ENCODE data around the gene PLA2G1B. TPM values are rescaled to one million over a fixed set of nuclear protein-coding genes. Genes with fewer than 3 reads are reported as not detected.

The PLA2G1B gene
- total RNA-seq, 2 donors from 2014 or later = 6,971 to 11,984 TPM

GRCh38 chr12:120370343-120371243 lies 43.0 kb upstream of the PLA2G1B start:
- H3K27ac ChIP-seq = no peak overlapping the region
- no peak for TF ChIP-seq CTCF (IDR thresholded peaks at IDR 0.05)
- TF ChIP-seq POLR2A (IDR thresholded peaks at IDR 0.05) = no peak
- H3K27me3 ChIP-seq = no peaks in the 10 kb centered on the region
- 64 to 69% methylated on average over 6 to 7 of the region's 7 CpGs for WGBS, 2 donors
- peaks cover 39% of the 10 kb centered on the region for H3K4me1 ChIP-seq
- H3K9me3 ChIP-seq = no peaks in the 10 kb centered on the region
- H3K4me3 ChIP-seq = no peak overlapping the region
- DNase-seq (no peak), ATAC-seq (no peak)
- intact Hi-C loops (cut with DNase I) = no loop called here
- H3K36me3 ChIP-seq (replicated peaks in 1 of 2; ENCODE audit: insufficient read depth in 1 of 2, low read depth in 2 of 2) = no peaks in the 10 kb centered on the region

GRCh38 chr12:120369603-120370342 lies 42.2 kb upstream of the PLA2G1B start:
- Histone ChIP-seq H3K27me3 (no peaks in the 10 kb centered on the region), H3K27ac (no peak overlapping the region)
- no peak for TF ChIP-seq CTCF (IDR thresholded peaks at IDR 0.05)
- TF ChIP-seq POLR2A (IDR thresholded peaks at IDR 0.05) = no peak

GRCh38 chr12:120368789-120369602 lies 41.4 kb upstream of the PLA2G1B start, which contains the start of gene MSI1:
Gene MSI1, minus strand, starts transcription at chr12:120369164. Its CDS starts 73 bp downstream, at chr12:120369091.
- intact Hi-C loops (cut with DNase I) = no loop called here
- no peak for TF ChIP-seq CTCF (IDR thresholded peaks at IDR 0.05)
- no peak for TF ChIP-seq POLR2A (IDR thresholded peaks at IDR 0.05)
- DNase-seq (peak in 2 of 4 donors; percentile 29 to 54), ATAC-seq (peak; percentile 47)
- H3K4me1 ChIP-seq = peaks cover 46% of the 10 kb centered on the region
- no peaks in the 10 kb centered on the region for H3K36me3 ChIP-seq (replicated peaks in 1 of 2; ENCODE audit: insufficient read depth in 1 of 2, low read depth in 2 of 2)
- H3K27ac ChIP-seq = peak within 1 kb of the TSS; percentile 33 to 72 (median 60)
- H3K4me3 ChIP-seq = peak within 1 kb of the TSS; percentile 12 to 47
- no peaks in the 10 kb centered on the region for H3K9me3 ChIP-seq
- H3K27me3 ChIP-seq = no peaks in the 10 kb centered on the region
- 1% methylated on average over 82 of the region's 119 CpGs; no CpG with 5 or more reads in 1 of the 2 donors for WGBS, 2 donors

More at GRCh38 chr12:120369603-120370342, 42.2 kb upstream of the PLA2G1B start:
- DNase-seq (peak in 1 of 4 donors; percentile 17), ATAC-seq (no peak)
- Histone ChIP-seq H3K4me1 (peaks cover 46% of the 10 kb centered on the region), H3K4me3 (no peak overlapping the region), H3K36me3 (replicated peaks in 1 of 2; ENCODE audit: insufficient read depth in 1 of 2, low read depth in 2 of 2) (no peaks in the 10 kb centered on the region), H3K9me3 (no peaks in the 10 kb centered on the region)
- WGBS, 2 donors = 9 to 15% methylated on average over 22 to 26 of the region's 26 CpGs
- intact Hi-C loops (cut with DNase I) = no loop called here

GRCh38 chr12:120367924-120368788 lies 40.6 kb upstream of the PLA2G1B start:
- no peaks in the 10 kb centered on the region for H3K27me3 ChIP-seq
- intact Hi-C loops (cut with DNase I) = no loop called here
- peak in 3 of 4 donors; percentile 31 to 34 (median 32) for DNase-seq

More at GRCh38 chr12:120367924-120368788, 40.6 kb upstream of the PLA2G1B start:
- TF ChIP-seq POLR2A (IDR thresholded peaks at IDR 0.05) (no peak), CTCF (IDR thresholded peaks at IDR 0.05) (no peak)
- peak; percentile 4 for ATAC-seq
- peaks cover 46% of the 10 kb centered on the region for H3K4me1 ChIP-seq
- H3K27ac ChIP-seq = peak overlapping the region; percentile 33 to 72 (median 60)
- no peaks in the 10 kb centered on the region for H3K36me3 ChIP-seq (replicated peaks in 1 of 2; ENCODE audit: insufficient read depth in 1 of 2, low read depth in 2 of 2)
- peak overlapping the region; percentile 12 to 47 for H3K4me3 ChIP-seq
- H3K9me3 ChIP-seq = no peaks in the 10 kb centered on the region
- 2 to 20% methylated on average over 23 to 45 of the region's 86 CpGs for WGBS, 2 donors

Data from body of pancreas (tissue), 4 donors.